ENCODE data around the gene PCYOX1L.

- TF ChIP-seq CHD2 (IDR thresholded peaks at IDR 0.05; ENCODE audit: low read length) (no peak), TBP (IDR thresholded peaks at IDR 0.05; ENCODE audit: low read depth, low read length) (no peak), POLR2A (IDR thresholded peaks at IDR 0.05; ENCODE audit: control extremely low read depth in 1 of 2, low read depth in 2 of 2, low read length in 2 of 2) (no peak), USF2 (IDR thresholded peaks at IDR 0.05; ENCODE audit: low read length) (no peak), CTCF (IDR thresholded peaks at IDR 0.05; ENCODE audit: control extremely low read depth in 1 of 3, insufficient read depth in 1 of 3, low read depth in 1 of 3, low read length in 3 of 3) (no peak), SUZ12 (IDR thresholded peaks at IDR 0.05; ENCODE audit: low read length) (no peak), EZH2 (IDR thresholded peaks at IDR 0.05; ENCODE audit: low read depth, low read length, severe bottlenecking) (no peak), RXRA (IDR thresholded peaks at IDR 0.05; ENCODE audit: insufficient read depth, low read depth, low read length) (no peak)
These were observed 22.7 kb downstream of the PCYOX1L start for GRCh38 chr5:149380466-149381121.
